Adipose tissue (tissue), 3 donors: ENCODE results near the gene CCNYL1. TPM values are rescaled to one million over a fixed set of nuclear protein-coding genes. Genes with fewer than 3 reads are reported as not detected.
"Not testable (repeated sequence)": the region's sequence is repeated elsewhere in the genome, so short reads cannot be mapped to it uniquely, and the experiment has no call there.

Source experiments
- H3K27ac ChIP-seq: one replicate; pipeline ENCODE4 v1.5.1; 2013; ENCODE audit warnings: low read depth, low read length
- WGBS, 3 donors: extraction: QIAGEN DNeasy Blood & Tissue Kit; methylation state at CpG; one replicate each; pipeline ENCODE4 v1.1.7; 2013; 5-methylcytosine and 5-hydroxymethylcytosine counted together
- polyA plus RNA-seq, 3 donors: library from polyadenylated mRNA; stranded (reverse); fragments of 200-250 nt; gene quantifications; one replicate each; pipeline ENCODE4 v1.2.3, GENCODE V29; 2013
- donor health status: healthy with polysubstance abuse.
- donor health status: Bipolar disorder and iron deficiency.
- donor health status: healthy.

CCNYL1 gene
- polyA plus RNA-seq, 3 donors: 6.9 to 11.9 (median 11.2) TPM

GRCh38 chr2:207758025-207758424 lies 46.6 kb downstream of the CCNYL1 start:
- H3K27ac ChIP-seq: no peak overlapping the region

DNA sequence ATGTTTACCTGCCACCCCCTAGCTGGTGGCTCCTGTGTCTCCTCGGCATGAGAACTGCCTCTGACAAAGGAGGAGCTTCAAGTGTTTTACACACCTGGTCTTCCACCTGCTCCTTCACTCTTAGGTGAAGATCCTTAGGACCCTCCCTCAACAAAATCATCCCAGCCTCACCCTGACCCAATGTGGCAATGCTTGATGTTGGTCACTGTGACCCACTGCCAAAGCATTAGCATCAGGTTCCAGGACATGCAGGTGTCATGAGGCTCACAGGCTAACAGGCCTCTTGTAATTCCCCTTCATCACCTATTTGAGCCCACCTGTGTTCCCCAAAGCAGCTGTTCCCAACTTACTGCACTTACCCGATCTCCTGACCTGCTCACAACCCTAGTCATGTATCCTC lies 48.5 kb downstream of the CCNYL1 start:
- WGBS, 3 donors: 89 to 95% (median 95%) methylated on average over 2 of the region's 2 CpGs

GRCh38 chr2:207760453-207760852 lies 49.0 kb downstream of the CCNYL1 start:
- no peak overlapping the region for H3K27ac ChIP-seq
- WGBS, 3 donors: 74 to 85% (median 81%) methylated on average over 2 of the region's 2 CpGs

More for the DNA sequence above, 48.5 kb downstream of the CCNYL1 start:
- H3K27ac ChIP-seq: no peak overlapping the region

DNA sequence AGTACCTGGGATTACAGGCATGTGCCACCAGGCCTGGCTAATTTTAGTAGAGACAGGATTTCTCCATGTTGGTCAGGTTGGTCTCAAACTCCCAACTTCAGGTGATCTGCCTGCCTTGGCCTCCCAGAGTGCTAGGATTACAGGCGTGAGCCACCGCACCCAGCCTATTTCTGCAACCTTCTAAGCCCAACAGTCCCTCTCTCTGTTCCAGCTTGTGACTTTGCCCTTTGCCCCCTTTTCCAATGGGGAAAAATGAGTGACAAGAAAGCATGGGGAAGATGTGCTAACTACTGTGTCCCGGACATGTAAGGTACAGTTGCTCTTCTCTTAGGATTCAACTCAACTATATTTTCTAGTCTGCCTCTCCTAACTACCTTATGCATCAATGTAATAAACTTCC lies 50.0 kb downstream of the CCNYL1 start:
- WGBS, 3 donors: 96 to 100% (median 99%) methylated on average over 3 of the region's 3 CpGs
- not testable (repeated sequence) for H3K27ac ChIP-seq

- 90 to 96% (median 95%) methylated on average over 8 of the region's 8 CpGs for WGBS, 3 donors
- no peak overlapping the region for H3K27ac ChIP-seq
Observed at GRCh38 chr2:207762146-207762545, 50.7 kb downstream of the CCNYL1 start.

DNA sequence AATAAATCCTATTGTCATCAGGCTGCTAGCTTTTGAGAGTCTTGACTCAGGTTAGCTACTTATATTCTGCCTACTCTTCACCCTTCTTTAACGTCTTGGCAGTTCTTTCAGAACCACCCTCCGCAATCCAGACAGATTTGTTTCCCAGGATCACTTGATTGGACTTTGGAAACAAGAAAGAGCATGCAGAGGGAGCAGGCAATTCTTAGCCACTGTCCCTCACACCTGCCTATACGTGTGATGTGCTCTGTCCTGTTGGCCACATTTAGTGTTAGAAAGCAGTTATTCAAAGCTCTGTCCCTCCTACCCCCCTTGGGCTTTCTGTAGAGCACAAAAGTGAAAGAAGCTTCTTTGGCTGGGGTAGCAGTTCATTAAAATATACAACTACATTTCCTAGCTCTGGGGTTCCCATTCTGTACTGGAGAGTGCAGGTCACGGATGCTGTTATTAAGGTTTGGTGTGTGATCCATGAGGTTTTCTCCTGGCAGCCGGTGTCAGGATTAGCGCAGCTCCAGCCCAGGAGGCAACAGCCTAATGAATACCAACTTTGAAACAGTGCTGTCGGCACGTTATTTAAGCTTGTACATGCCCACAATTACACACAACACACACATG lies 52.0 kb downstream of the CCNYL1 start:
- WGBS, 3 donors: 74 to 92% (median 90%) methylated on average over 8 of the region's 8 CpGs
- H3K27ac ChIP-seq: no peak overlapping the region

GRCh38 chr2:207764096-207764630 lies 52.7 kb downstream of the CCNYL1 start:
- no peak overlapping the region for H3K27ac ChIP-seq
- WGBS, 3 donors: 91 to 98% (median 97%) methylated on average over 1 of the region's 1 CpG

DNA sequence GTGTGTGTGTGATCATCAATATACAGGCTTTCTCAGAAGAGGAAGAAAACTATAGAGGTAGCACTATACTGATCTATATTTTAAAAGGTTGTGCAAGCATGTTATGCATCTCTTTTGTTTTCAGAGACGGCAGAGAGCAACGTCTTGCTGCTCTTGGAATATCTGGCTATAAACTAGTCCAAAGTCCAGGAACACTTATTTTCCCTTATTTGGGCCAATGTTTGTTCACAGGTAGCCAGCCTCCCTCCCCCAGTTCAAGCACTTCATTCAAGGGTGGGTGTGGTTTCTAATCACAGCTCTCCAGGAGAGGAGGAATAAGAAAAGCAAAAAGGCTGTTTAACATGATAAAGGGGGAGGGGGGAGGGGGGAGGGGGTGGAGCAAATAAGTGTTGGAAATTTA lies 54.1 kb downstream of the CCNYL1 start:
- 27 to 85% (median 80%) methylated on average over 2 of the region's 2 CpGs for WGBS, 3 donors
- no peak overlapping the region for H3K27ac ChIP-seq

GRCh38 chr2:207766041-207766551 lies 54.7 kb downstream of the CCNYL1 start:
- WGBS, 3 donors: 28 to 56% (median 45%) methylated on average over 5 of the region's 5 CpGs
- H3K27ac ChIP-seq: no peak overlapping the region

DNA sequence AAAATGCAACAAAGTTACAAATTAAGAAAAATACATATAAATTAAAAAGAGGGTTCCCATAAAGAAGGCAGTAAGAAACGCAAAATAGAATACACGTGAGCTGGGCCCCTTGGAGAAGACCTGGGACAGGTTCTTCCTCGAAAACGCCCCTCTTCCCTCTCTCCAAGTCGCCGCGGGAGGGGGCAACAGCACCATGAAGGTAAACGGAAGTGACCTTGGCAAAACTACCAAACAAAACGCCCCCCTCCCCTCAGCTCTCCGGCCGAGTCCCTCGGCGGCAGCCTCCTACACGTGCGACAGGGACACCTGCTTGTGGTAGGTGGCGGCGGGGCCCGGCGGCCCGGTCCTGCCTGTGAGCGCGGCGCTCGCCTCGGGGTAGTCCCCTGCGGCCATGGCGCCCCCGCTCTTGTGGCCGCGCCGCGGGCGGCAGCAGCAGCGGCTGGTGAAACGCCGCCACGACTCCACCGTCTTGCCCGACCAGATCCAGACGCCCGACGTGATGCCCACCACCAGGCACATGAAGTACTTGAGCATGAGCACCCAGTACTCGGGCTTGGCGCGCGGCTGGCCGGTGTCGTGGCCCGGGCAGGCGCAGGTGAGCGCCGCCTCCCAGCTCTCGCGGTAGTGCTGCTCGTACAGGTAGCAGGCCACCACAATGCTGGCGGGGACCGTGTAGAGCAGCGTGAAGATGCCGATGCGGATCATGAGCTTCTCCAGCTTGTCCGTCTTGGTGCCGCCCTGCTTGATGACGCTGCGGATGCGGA lies 55.4 kb downstream of the CCNYL1 start:
- WGBS, 3 donors: 45 to 60% (median 60%) methylated on average over 61 to 65 of the region's 65 CpGs
- H3K27ac ChIP-seq: no peak overlapping the region

DNA sequence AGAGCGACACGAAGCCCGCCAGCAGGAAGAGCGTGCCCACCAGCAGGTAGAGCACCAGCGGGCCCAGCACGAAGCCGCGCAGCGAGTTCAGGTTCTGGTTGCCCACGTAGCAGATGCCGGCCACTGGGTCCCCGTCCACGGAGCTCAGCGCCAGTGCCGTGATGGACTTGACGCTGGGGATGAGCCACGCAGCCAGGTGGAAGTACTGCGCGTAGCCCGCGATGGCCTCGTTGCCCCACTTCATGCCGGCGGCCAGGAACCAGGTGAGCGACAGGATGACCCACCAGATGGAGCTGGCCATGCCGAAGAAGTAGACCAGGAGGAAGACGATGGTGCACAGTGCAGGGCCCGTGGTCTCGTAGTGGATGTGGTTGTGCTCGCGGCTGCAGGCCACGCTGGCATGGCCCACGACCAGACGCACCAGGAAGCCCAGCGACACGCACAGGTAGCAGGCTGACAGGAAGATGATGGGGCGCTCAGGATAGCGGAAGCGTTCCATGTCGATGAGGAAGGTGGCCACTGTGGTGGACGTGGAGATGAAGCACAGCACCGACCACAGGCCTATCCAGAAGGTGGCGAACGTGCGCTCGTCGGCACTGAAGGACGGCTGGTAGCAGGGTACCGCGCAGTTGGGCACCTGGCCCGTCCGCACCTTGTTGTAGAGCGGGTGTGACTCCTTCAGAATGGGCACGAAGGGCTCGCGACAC lies 56.2 kb downstream of the CCNYL1 start:
- WGBS, 3 donors: 65 to 71% (median 66%) methylated on average over 55 to 56 of the region's 56 CpGs
- H3K27ac ChIP-seq: no peak overlapping the region

DNA sequence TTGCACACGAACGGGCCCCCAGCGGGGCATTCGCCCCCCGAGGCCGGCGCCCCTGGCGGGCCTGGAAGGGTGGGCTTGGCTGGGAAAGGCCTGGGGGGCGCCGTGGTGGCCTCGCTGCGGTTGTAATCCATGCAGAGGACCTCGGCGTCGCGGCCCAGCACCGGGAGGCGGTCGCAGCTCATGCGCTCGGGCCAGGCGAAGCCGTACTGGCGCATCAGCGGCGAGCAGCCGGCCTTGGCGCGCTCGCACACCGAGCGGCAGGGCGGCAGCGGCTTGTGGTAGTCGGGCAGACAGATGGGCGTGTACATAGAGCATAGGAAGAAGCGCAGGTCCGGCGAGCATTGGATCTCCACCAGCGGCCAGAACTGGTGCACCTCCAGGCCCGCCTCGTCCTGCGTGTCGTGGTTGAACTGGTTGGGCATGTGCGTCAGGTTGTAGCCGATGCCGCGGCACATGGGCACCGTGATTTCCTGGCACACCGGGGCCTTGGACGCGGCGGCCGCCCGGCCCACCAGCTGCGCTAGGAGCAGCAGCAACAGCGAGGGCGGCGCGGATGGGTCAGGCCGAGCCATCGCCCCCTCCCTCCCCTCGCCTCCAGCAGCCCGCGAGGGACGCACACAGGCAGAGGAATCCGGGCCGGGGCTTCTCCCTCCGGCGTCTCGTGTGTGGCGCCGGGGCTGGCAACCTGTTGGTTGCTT lies 56.9 kb downstream of the CCNYL1 start:
- no peak overlapping the region for H3K27ac ChIP-seq
- WGBS, 3 donors: 2 to 20% (median 2%) methylated on average over 70 to 73 of the region's 73 CpGs

- H3K27ac ChIP-seq: no peak overlapping the region
- WGBS, 3 donors: 0 to 1% (median 1%) methylated on average over 41 to 52 of the region's 52 CpGs
Observed at GRCh38 chr2:207768866-207769596, 57.6 kb downstream of the CCNYL1 start.

DNA sequence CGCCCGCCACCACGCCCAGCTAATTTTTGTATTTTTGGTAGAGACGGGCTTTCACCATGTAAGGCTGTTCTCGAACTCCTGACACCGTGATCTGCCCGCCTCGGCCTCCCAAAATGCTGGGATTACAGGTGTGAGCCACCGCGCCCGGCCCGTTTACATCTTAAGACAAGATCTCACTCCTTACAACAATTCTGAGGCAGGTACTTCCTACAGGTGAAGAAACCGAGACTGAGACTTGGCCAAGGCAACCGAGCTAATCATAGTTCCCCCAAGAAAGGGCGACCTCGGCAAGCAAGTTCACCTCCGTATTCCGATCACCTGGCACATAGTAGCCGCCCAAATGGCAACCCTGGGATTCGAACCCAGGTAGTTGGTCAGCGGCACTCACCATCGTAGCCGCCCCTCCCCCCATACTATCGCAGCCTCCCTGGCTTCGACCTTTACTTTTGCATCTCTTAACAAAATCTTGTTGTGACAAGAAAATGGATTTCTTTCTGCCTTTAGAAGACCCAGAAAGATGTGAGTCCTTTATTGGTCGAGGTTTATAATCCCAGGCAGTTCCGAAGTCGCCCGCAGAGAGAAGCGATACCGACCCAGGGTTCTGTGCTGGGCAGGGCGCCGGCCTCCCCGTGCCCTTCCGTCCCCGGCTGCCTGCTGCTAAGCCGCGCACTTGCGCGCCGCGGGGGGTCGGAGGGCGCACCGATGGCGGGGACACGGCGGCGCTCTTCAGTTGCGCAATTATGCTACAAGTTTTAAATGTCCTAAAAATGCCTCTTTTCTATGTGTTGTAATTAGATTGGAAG lies 59.4 kb downstream of the CCNYL1 start:
- no peak overlapping the region for H3K27ac ChIP-seq
- 16 to 27% (median 17%) methylated on average over 50 of the region's 50 CpGs for WGBS, 3 donors

DNA sequence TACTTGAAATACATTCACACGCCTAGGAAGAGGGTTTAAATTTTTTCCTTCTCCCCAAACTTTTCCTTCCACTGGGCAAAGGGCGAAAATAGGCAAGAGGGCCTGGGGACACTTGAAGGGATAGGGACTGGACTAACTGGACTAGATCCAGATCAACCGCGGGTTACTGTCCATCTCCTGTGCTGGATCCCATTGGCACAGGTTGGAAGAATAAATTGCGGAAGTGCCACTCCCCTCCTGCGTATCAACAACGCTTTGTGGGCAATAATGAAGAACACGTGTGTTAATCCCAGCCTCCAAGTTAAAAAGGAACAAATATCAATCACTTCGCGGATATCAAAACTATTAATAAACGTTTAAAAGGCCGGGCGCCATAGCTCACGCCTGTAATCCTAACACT lies 60.0 kb downstream of the CCNYL1 start:
- 77 to 79% (median 78%) methylated on average over 14 of the region's 14 CpGs for WGBS, 3 donors
- no peak overlapping the region for H3K27ac ChIP-seq

DNA sequence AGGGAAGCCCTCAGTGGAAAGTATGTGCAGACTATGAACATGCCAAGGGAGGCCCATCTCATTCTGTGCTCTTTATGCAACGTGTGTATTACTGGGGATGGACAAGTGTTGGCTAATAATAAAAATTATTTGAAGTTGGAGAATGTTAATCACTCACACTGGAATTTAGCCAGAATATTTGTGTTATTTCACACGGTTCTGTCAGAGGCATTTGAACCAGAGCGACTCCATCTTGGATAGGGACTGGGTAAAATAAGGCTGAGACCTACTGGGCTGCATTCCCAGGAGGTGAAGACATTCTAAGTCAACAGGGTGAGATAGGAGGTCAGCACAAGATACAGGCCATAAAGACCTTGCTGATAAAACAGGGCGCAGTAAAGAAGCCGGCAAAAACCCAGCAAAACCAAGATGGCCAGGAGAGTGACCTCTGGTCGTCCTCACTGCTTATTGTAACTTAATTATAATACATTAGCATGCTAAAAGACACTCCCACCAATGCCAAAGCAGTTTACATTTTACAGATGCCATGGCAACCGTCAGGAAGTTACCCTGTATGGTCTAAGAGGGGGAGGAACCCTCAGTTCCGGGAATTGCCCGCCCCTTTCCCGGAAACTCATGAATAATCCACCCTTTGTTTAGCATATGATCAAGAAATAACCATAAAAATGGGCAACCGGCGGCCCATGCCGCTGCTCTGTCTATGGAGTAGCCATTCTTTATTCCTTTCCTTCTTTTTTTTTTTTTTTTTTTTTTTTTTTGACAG lies 60.8 kb downstream of the CCNYL1 start:
- H3K27ac ChIP-seq: no peak overlapping the region
- WGBS, 3 donors: 78 to 87% (median 83%) methylated on average over 13 of the region's 13 CpGs
